GM21515 (cell line): ENCODE results near the gene SLC5A8.

Source experiments
- ATAC-seq: cut with Tn5 transposase; IDR thresholded peaks from one replicate; pipeline ENCODE4 v1.9.1; 2021; ENCODE audit not compliant: unreplicated experiment

The SLC5A8 gene, protein sequence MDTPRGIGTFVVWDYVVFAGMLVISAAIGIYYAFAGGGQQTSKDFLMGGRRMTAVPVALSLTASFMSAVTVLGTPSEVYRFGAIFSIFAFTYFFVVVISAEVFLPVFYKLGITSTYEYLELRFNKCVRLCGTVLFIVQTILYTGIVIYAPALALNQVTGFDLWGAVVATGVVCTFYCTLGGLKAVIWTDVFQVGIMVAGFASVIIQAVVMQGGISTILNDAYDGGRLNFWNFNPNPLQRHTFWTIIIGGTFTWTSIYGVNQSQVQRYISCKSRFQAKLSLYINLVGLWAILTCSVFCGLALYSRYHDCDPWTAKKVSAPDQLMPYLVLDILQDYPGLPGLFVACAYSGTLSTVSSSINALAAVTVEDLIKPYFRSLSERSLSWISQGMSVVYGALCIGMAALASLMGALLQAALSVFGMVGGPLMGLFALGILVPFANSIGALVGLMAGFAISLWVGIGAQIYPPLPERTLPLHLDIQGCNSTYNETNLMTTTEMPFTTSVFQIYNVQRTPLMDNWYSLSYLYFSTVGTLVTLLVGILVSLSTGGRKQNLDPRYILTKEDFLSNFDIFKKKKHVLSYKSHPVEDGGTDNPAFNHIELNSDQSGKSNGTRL

DNA sequence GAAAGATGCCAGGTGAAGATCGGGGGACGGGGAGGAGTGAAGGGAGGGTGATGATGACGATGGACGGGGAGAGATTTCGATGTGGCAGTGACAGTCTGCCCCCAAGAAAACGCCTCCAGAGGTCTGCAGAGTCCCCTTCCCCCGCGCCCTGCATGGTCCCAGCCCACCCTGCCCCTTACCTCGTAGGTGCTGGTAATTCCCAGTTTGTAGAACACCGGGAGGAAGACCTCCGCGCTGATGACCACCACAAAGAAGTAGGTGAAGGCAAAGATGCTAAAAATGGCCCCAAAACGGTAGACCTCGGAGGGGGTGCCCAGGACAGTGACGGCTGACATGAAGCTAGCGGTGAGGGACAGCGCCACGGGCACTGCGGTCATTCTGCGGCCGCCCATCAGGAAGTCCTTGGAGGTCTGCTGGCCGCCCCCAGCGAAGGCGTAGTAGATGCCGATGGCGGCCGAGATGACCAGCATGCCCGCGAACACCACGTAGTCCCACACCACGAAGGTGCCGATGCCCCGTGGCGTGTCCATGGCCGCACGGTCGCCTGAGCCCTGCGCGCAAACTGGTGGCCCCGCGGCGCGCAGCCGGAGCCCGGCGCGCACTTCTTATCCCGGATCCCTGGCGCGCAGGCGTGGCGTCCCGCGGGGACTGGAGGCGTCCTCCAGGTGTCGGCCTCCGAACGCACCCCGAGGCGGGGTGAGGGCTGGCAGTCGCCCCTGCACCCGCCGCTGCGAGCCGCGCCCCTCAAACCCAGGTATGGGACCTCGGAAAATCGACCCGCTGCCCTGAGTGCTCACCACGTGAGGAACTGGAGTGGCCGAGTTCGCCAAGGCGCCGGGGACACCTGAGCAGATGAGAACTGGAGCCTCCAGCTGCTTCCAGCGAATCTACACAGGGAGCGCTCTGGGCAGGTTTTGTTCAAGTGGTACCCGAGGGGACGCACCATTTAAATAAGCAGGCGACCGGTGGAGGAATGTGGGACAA lies at the start of gene SLC5A8:
Gene SLC5A8, minus strand, starts transcription at position 920 of the 984 bp plus-strand sequence. Its CDS starts 390 bp downstream, at position 530.
- no peak for ATAC-seq

DNA sequence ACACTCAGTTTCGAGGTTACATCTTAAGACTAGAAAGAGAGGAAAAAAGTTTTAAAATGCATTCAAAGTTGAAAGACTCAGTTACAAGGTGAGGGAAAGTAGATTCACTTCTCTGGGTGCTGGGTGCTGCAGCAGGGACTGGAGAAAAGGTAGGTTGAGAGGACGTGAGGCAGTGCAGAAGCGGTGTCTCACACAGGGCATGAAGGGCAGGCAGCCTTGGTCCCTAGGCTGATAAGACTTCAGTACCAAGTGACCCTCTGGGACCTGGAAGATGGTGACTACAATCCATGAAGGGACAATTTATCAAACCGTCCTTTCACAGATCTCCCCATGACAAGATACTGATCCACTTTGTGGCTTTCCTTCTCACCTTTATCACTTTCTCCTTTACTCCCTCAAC lies 47.3 kb upstream of the SLC5A8 start:
- no peak for ATAC-seq

DNA sequence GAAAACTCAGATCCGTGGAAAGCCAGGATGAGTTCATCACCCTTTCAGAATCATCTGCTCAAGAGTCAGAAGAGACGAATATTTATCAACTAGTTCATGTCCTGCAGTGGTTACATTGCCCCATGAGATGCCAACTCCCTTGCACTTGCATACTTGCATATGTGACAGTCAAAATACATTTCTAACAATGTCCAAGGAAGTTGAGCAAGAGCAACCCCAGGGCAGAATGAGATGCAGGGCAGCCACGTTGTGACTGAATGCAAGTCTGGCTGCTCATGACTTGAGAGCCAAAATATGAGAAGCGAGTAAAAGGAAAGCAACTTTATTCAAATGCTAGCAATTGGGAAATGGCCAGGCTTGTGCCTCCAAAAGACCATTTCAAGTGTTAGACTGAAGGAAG lies 46.2 kb upstream of the SLC5A8 start:
- ATAC-seq = no peak

DNA sequence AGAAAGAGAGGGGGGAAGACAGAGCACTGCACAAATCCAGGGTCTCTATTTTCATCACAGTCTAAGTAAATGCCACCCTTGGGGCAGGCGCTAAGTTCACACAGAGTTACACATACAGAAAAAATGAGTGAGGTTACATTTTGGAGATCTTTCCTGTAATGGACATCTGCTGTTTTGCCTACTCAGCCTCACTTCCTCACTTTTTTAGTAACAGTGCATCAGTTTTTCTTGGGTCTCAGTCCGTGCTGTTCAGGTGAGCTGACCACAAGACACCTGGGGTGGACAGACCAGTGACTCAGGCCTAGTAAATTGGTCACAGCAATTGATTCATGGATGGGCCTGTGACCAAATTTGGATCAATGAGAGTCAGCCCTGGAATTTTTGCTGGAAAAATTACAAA lies 33.6 kb upstream of the SLC5A8 start:
- no peak for ATAC-seq

DNA sequence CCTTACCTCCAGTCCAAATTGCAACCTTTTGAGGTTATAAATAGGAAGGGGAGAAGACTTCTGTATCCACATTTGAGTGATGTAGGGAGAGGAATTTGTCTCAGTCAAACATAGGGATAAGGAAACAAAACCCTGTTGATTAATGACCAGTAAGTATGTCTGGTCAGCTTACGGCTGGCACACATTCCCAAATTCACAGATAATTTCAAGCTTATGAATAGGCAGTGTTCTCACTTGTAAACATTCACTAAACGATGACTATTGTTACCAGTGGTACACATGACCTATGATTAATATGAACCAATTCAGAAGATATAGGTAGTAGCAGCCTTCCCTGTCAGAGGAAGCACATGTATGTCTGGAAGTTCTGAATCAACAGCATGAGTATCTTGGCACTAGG lies 33.0 kb upstream of the SLC5A8 start:
- no peak for ATAC-seq

DNA sequence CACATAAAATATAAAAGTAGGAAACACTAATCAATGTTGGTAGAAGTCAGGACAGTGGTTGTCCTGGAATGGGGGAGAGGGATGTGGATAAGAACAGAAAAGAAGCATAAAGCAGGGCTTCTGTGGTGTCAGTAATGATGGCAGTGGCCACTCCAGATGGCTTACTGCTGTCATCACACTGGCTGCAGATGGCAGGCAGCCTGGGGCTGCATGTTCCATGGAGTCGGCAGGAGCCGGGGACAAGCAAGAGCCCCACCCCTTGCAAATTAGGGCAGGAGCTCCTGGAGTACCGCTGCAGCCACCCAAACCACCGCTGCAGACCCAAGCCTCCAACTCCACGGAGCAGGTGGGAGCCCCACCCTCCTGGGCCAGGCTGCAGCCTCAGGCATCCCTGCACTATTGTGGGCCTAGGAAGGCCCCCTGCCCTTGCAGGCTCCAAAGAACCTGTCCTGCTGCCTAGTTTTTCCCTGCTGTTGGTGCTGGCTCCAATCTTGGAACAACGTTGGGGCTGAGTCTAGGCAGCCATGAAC lies 28.8 kb upstream of the SLC5A8 start:
- ATAC-seq = no peak

DNA sequence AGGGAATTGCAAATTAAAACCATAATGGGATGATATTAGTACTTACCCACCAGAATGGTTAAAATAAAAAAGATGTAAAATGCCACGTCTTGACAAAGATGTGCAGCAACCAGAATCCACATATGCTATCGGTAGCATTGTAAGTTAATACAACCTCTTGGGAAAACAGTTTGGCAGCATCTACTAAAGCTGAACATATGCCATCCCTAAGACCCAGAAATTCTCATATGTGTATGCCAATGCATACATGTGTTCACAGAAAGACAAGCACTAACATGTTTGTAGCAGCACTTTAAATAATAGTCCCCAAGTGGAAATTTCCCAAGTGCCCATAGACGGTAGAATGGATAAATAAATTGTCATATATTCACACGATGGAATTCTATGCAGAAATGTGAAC lies 28.3 kb upstream of the SLC5A8 start:
- ATAC-seq = no peak

DNA sequence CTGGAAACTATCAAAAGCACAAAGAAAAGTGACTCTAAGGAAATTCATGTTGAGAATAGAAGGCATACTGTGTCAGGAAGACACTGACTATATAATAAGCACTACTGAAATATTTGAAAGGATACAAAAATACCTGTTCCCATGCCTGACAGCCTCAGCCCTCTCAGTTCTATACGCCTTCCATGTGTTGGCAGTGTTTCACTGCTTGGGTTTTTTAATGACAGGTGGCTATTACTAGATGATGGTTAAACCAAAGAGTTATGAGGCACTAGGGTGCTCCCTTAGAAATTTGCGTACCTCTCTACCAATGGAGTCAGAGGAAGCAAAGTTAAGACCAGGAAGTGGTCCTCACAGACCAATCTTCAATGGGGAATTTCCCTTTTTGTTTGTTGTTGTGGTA lies 25.6 kb upstream of the SLC5A8 start:
- no peak for ATAC-seq

DNA sequence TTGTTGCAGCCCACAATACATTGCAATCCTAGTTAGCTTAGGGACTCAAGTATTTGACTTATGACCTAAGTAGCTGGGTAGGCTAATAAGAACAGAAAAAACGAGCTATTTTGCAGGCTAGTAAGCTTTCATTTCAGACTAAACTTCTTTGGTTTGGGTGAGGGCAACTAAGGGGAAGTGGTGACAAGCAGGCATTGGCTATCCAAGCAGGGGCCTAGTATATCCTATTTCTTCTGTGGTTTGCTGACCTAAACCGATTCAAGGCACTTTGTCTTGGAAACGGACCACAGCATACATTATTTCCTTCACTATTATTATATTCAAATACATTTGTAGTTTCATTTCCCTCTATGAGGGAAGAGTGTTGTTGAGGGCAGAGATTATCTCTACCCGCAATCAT lies 21.6 kb upstream of the SLC5A8 start:
- ATAC-seq = no peak

DNA sequence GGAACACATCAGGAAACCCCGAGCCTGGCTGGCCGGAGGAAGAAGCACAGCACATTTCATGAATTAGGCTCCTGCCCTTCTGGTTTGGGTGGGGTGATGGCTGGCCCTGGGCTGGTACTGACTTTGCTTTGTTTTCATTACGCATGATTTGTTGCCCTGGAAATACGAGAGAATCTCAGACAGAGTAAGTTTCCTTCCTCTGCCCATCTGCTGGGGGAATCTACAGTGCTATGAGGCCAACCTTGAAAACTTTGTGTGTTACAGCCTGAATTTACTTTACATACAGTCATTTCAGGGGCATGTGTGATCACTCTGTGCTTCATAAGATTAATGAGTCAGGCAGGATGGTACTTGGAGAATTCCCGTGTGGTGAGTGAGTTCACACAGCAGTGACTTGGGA lies 20.5 kb upstream of the SLC5A8 start:
- ATAC-seq = no peak

DNA sequence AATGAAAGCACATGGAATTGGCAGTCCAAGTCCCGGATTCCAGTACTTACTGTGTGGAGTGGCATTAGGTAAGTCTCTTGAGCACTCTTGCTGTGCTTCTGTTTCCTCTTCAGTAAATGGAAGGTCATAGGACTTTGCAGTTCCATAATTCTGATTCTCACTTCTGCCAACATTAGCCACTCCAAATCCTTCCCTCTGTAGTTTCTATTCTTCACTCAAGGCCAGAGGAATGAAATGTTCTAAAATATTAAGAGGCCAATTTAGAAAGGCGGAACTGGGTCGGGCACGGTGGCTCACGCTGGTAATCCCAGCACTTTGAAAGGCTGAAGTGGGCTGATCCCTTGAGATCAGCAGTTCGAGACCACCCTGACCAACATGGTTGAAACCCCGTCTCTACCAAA lies 19.8 kb upstream of the SLC5A8 start:
- no peak for ATAC-seq

DNA sequence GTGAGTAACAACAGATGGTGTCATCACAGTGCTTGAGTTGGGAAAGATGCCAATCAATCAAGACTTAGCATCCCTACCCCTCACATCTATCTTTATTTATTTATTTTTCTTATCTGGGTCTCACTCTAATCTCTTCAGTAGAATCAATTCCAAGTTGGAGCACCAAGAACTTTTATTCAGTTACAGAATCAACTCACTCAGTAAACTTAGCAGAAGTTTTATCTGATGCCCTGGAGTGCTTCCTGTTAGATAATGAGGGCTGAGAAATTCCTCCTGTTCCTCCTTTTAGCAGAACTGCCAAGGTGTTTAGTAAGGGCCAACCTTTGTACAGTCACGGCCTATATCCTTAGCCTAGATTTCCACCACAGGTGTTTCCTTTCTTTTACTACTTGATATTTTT lies 11.3 kb upstream of the SLC5A8 start:
- ATAC-seq = no peak

DNA sequence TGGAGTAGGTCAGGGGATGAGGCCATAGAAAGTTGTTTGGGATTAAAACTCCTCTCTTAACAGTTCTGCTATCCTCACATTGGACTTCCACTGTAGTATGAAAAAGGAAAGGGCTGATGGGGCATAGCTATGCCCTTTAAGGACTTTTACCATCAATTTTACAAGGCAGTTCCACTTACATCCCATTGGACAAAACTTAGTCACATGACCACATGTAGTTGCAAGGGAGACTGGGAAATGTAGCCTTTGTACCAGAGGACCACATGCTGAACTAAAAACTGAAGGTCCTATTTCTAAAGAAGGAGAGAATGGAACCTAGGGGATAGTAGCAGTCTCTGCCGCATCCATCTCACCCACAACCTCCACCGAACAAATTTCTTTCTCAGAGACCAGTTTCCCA lies 6.8 kb upstream of the SLC5A8 start:
- ATAC-seq = no peak

DNA sequence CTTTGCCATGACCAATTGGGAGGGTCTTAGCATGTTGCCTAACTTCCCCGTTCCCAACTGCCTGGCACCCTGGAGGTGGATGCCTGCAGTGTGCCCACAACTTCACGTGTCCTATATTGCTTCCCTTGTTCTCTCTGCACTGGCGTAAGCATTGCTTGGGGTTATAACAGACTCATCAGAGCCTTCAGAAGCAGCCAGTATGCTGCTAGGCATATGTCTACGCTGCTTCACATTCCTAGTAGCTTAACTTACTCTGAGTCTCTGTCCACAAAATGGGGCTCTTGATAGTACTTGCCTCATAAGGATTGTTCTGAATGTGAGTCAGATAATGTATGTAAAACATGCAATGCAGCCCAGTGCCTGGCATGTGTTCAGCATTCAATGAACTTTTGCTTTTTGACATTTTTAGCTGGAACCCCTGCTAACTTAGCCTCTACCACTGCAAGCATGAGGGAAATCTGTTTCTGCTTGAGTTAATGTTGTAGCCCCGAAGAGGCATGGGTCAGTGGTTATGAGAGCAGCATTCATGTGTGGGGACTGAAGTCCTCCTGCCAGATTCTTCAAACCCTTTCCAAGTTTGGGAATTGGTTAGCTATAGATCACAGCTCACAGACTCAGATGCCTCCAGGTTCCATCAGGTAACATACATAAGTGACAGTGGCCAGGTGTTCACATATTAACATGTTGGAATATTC lies 2.8 kb downstream of the SLC5A8 start:
- no peak for ATAC-seq

DNA sequence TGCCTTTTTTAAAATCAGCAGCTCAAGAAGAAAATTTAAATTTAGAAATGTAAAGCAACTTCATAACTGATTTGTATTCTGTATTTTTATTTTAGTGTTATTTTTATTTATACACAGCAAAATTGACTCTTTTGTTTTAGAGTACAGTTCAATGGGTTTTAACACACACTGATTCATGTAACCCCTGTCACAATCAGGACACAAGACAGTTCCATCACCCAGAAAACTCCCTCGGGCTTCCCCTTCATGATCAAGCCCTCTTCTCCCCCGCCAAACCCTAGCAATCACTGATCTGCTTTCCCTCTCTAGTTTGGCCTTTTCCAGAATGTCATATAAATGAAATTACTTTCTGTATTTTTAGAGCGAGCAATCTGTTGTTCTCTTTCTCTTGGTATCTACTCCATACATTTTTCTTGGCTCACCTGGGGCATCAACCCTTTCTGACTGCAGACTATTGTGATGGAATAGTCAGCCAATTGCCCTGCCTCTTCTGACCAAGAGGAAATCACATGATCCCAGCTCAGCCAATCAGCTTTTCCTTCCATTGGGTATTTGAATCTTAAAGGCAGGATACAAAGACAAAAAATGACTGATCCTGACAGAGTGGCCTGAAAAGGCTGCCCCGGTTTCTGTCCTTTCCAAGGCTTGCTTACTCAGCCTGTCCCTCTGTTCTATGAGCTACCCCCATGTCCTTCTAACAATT lies 5.3 kb downstream of the SLC5A8 start:
- no peak for ATAC-seq

DNA sequence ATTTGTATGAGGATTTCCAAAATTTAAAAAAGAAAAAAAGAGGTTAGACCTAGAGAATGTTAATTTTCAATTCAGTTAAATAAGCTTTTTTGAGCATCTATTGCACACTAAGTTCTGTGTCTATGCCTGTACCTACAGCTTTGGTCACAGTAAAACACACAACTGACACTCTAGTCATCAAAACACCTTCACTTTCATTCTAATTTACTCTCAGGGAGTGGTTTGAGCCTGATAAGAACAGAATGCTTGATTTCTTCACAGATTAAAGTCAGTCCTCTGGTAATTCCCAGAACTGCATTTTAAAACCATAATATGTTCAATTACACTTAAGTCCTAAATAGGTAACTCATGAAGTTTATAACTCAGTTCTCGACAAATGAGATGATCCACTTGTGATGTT lies 9.2 kb downstream of the SLC5A8 start:
- ATAC-seq = no peak

DNA sequence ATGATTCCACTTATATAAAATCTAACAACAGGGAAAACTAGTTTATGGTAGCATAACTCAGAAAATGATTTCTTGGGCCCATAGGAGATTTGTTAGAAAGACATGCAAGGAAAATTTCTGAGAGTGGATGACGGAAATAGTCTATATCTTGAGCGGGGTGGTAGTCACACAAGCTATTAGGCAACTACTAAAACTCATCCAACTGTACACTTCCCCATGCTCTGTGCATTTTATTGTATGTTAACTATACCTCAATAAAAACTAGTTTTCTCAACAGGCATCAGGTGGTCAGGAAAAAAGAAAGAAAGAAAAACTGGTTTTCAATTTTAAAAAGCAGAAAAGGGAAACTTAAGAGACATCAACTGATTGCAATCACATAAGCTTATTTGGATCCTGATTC lies 9.9 kb downstream of the SLC5A8 start:
- ATAC-seq = no peak

DNA sequence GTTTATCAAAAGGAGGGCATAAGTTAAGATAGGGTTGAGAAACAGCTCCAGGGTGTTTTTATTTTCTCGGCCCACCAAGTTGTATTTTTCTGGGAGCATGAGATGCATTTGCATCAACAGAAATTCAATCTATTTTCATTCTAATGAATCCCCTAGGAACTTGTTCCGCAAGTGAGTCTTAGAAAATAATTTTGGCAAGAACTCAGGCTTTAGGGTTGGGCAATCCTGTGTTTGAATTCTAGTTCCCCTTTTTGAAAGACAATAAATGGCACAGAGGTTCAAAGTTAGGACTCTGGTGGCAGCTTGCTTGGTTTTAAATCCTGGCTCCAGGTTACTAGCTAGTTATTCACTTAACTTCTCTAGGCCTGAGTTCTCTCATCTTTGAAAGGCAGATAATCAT lies 23.7 kb downstream of the SLC5A8 start:
- no peak for ATAC-seq

DNA sequence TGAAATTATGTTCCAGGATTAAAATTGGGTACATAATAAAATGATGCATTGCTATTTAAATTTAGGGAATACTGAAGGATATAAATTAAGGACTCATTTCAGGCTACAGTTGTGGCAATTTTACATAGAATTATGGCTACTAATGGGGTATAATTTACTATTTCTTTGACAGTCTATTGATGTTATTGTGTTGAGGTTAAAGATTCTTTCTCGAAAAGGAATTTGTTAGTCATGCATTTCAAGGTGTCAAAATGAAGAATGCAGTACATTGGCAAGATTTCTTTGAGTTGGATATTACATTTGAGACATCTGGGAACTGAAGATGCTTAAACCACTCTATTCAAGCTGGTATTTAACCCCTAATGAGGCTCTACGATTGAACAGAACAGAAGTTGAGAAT lies 28.3 kb downstream of the SLC5A8 start:
- ATAC-seq = no peak

DNA sequence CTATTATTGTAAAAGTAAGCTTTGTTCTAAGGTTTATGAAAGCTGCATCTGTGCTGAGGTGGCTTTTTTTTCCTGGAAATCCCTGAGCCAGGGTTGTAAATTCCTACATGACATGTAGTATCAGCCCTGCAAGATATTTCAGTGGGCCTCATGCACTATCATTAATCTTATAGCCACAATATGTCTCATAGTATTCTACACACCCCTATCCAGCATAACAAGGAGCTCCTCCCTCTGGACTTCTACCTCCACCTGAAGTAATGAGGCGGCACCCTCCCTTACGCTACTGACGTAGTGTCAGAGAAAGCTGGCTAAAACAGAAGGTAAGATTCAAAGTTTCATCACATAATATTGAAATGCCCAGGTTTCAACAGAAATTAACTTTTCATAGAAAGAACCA lies 35.5 kb downstream of the SLC5A8 start:
- no peak for ATAC-seq
